ENCODE results near the gene RTTN. TPM values are rescaled to one million over a fixed set of nuclear protein-coding genes. Genes with fewer than 3 reads are reported as not detected.

The RTTN gene
- total and polyA plus RNA-seq, 9 of the 15 experiments (the other 6 are each of a cell fraction or from before 2014, with no cell fraction given): 3.1 to 18.3 (median 10.6) TPM

DNA sequence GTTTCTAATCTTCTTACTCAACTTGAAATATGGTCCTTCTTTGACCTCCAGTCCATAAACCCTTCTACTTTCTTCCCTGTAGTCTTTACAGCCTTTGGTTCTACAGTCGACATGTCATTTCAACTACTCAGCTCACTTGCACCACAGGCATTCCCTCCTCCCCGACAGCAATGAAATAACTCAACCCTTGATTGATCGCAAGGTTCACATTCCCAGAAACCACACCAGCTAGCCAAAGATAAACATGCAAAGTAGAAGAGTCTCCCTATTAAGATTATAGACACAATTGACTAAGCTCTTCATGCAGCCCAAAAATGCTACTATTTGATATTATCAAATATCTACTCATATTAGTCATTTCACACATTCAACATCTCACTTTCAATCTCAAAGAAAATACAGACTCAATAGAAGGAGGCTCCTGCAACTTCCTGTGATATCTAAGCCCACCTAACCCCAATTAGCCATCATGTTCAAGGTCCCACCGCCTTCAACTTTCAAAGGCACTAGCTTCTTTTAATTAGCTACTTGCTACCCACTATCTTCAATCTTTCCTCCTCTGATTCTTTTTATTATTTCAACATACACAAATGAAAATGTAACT is 50.8 kb downstream of the RTTN start (continued):
- TF ChIP-seq, protein P1, sequence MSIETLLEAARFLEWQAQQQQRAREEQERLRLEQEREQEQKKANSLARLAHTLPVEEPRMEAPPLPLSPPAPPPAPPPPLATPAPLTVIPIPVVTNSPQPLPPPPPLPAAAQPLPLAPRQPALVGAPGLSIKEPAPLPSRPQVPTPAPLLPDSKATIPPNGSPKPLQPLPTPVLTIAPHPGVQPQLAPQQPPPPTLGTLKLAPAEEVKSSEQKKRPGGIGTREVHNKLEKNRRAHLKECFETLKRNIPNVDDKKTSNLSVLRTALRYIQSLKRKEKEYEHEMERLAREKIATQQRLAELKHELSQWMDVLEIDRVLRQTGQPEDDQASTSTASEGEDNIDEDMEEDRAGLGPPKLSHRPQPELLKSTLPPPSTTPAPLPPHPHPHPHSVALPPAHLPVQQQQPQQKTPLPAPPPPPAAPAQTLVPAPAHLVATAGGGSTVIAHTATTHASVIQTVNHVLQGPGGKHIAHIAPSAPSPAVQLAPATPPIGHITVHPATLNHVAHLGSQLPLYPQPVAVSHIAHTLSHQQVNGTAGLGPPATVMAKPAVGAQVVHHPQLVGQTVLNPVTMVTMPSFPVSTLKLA (conservative IDR thresholded peaks at IDR 0.05): no peak
- TF ChIP-seq RBM14 (IDR thresholded peaks at IDR 0.05; ENCODE audit: borderline replicate concordance, insufficient read depth, low read depth, low read length) (no peak), ZNF146 (CRISPR knock-in tag; IDR thresholded peaks at IDR 0.05; ENCODE audit: unreplicated experiment) (no peak), RB1 (IDR thresholded peaks at IDR 0.05; ENCODE audit: low read depth) (no peak), LCOR (CRISPR knock-in tag; IDR thresholded peaks at IDR 0.05) (no peak), ZNF408 (CRISPR knock-in tag; IDR thresholded peaks at IDR 0.05; ENCODE audit: low read depth) (no peak), RBM34 (IDR thresholded peaks at IDR 0.05; ENCODE audit: borderline replicate concordance, insufficient read depth, low read length) (no peak)
- TF ChIP-seq, protein P2, sequence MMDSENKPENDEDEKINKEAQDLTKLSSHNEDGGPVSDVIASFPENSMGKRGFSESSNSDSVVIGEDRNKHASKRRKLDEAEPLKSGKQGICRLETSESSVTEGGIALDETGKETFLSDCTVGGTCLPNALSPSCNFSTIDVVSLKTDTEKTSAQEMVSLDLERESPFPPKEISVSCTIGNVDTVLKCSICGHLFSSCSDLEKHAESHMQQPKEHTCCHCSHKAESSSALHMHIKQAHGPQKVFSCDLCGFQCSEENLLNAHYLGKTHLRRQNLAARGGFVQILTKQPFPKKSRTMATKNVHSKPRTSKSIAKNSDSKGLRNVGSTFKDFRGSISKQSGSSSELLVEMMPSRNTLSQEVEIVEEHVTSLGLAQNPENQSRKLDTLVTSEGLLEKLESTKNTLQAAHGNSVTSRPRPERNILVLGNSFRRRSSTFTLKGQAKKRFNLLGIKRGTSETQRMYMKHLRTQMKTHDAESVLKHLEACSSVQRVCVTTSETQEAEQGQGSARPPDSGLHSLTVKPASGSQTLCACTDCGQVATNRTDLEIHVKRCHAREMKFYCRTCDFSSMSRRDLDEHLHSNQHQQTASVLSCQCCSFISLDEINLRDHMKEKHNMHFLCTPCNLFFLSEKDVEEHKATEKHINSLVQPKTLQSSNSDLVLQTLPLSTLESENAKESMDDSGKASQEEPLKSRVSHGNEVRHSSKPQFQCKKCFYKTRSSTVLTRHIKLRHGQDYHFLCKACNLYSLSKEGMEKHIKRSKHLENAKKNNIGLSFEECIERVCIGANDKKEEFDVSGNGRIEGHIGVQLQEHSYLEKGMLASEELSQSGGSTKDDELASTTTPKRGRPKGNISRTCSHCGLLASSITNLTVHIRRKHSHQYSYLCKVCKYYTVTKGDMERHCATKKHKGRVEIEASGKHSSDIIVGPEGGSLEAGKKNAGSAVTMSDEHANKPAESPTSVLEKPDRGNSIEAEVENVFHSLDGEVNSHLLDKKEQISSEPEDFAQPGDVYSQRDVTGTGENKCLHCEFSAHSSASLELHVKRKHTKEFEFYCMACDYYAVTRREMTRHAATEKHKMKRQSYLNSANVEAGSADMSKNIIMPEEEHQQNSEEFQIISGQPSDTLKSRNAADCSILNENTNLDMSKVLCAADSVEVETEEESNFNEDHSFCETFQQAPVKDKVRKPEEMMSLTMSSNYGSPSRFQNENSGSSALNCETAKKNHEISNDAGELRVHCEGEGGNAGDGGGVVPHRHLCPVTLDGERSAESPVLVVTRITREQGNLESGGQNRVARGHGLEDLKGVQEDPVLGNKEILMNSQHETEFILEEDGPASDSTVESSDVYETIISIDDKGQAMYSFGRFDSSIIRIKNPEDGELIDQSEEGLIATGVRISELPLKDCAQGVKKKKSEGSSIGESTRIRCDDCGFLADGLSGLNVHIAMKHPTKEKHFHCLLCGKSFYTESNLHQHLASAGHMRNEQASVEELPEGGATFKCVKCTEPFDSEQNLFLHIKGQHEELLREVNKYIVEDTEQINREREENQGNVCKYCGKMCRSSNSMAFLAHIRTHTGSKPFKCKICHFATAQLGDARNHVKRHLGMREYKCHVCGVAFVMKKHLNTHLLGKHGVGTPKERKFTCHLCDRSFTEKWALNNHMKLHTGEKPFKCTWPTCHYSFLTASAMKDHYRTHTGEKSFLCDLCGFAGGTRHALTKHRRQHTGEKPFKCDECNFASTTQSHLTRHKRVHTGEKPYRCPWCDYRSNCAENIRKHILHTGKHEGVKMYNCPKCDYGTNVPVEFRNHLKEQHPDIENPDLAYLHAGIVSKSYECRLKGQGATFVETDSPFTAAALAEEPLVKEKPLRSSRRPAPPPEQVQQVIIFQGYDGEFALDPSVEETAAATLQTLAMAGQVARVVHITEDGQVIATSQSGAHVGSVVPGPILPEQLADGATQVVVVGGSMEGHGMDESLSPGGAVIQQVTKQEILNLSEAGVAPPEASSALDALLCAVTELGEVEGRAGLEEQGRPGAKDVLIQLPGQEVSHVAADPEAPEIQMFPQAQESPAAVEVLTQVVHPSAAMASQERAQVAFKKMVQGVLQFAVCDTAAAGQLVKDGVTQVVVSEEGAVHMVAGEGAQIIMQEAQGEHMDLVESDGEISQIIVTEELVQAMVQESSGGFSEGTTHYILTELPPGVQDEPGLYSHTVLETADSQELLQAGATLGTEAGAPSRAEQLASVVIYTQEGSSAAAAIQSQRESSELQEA (IDR thresholded peaks at IDR 0.05; ENCODE audit: low read depth): no peak
- TF ChIP-seq, protein P3, sequence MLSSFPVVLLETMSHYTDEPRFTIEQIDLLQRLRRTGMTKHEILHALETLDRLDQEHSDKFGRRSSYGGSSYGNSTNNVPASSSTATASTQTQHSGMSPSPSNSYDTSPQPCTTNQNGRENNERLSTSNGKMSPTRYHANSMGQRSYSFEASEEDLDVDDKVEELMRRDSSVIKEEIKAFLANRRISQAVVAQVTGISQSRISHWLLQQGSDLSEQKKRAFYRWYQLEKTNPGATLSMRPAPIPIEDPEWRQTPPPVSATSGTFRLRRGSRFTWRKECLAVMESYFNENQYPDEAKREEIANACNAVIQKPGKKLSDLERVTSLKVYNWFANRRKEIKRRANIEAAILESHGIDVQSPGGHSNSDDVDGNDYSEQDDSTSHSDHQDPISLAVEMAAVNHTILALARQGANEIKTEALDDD (IDR thresholded peaks at IDR 0.05): no peak
